CD4-positive, alpha-beta T cell (primary cell): ENCODE measurements around the gene FBXO11. TPM values are rescaled to one million over a fixed set of nuclear protein-coding genes. Genes with fewer than 3 reads are reported as not detected.

Source experiments
- ATAC-seq: fragments of 200-7000 bp; cut with Tn5 transposase; one replicate; pipeline ENCODE4 v1.10.0; 2022; ENCODE audit warnings: mild to moderate bottlenecking; ENCODE audit not compliant: poor library complexity
- CTCF ChIA-PET: fragments of 350-600 bp; sonication (Branson Sonifier 250); formaldehyde crosslinking; loops from one replicate; lab custom pipeline; 2021; ENCODE audit warnings: antibody characterized with exemption, inconsistent platforms; lab: Charles Lee
- POLR2A ChIA-PET: fragments of 350-600 bp; sonication (Branson Sonifier 250); formaldehyde crosslinking; loops from one replicate; lab custom pipeline; 2021; ENCODE audit warnings: antibody characterized with exemption, inconsistent platforms; lab: Charles Lee
- DNase-seq, 14 experiments: peaks; one replicate each; pipeline ENCODE4 v3.0.0-alpha.2; 2013 to 2020; ENCODE audit warnings: mixed read lengths in 2 of 14
- H3K27ac ChIP-seq, 2 donors: one replicate each; pipeline versions ENCODE4 v1.5.1 to v1.7.0; 2013; ENCODE audit warnings: low read length in 2 of 2, low read depth in 1 of 2, mild to moderate bottlenecking in 1 of 2
- H3K27me3 ChIP-seq, 2 experiments: 1 replicate in 1 of 2; 2 replicates in 1 of 2; pipeline versions ENCODE4 v1.6.1 to v1.7.0; 2013; ENCODE audit warnings: low read length in 2 of 2, control low read depth in 1 of 2, mild to moderate bottlenecking in 1 of 2, moderate library complexity in 1 of 2; ENCODE audit not compliant: insufficient read depth in 2 of 2, control insufficient read depth in 1 of 2
- H3K36me3 ChIP-seq: one replicate; pipeline ENCODE4 v1.6.1; 2013; ENCODE audit warnings: low read length, control low read depth; ENCODE audit not compliant: insufficient read depth
- H3K4me1 ChIP-seq: one replicate; pipeline ENCODE4 v1.6.1; 2013; ENCODE audit warnings: low read length, control low read depth; ENCODE audit not compliant: insufficient read depth
- H3K4me3 ChIP-seq: one replicate; pipeline ENCODE4 v1.5.1; 2013; ENCODE audit warnings: mild to moderate bottlenecking, low read length, moderate library complexity
- H3K9me3 ChIP-seq, 2 experiments: 1 replicate in 1 of 2; 2 replicates in 1 of 2; pipeline versions ENCODE4 v1.6.1 to v1.7.0; 2013; ENCODE audit warnings: low read length in 2 of 2, mild to moderate bottlenecking in 2 of 2, control low read depth in 1 of 2, moderate library complexity in 1 of 2; ENCODE audit not compliant: control insufficient read depth in 1 of 2, insufficient read depth in 1 of 2
- H3K27ac Mint-ChIP-seq: one replicate; pipeline ENCODE4 v1.8.0; 2020; ENCODE audit warnings: mixed read lengths
- H3K27me3 Mint-ChIP-seq: one replicate; pipeline ENCODE4 v1.8.0; 2021; ENCODE audit warnings: mixed read lengths
- H3K36me3 Mint-ChIP-seq: one replicate; pipeline ENCODE4 v1.8.0; 2021; ENCODE audit warnings: low read depth, mixed read lengths
- H3K4me1 Mint-ChIP-seq: one replicate; pipeline ENCODE4 v1.8.0; 2021; ENCODE audit warnings: low read depth, mixed read lengths
- H3K4me3 Mint-ChIP-seq: one replicate; pipeline ENCODE4 v1.8.0; 2020; ENCODE audit warnings: mild to moderate bottlenecking, mixed read lengths
- H3K9me3 Mint-ChIP-seq: one replicate; pipeline ENCODE4 v1.8.0; 2020; ENCODE audit warnings: mixed read lengths
- intact Hi-C, 2 experiments: fragments of 100-400 bp; cut with DNase I in 1 of 2; cut with micrococcal nuclease in 1 of 2; formaldehyde crosslinking; loops; one replicate each; pipeline versions ENCODE4 v1.15.1 to v1.9.0; 2023 to 2025; cut with DNase I, micrococcal nuclease
- polyA plus RNA-seq, 2 donors: library from polyadenylated mRNA; unstranded; fragments of 120-200 nt; gene quantifications; one replicate each; pipeline ENCODE4 v1.2.1, GENCODE V29; 2013
- total RNA-seq, 174 experiments: library from RNA in 2 of 174; stranded (reverse) in 2 of 174; gene quantifications; one replicate each; pipeline ENCODE4 v1.2.3 and lab custom pipeline; 2021 to 2026
- TF ChIP-seq, protein P1 (sequence below): fragments of 200-600 bp; IDR thresholded peaks from one replicate; pipeline ENCODE4 v1.8.0; 2022; ENCODE audit warnings: antibody characterized with exemption, mild to moderate bottlenecking

The FBXO11 gene
- total RNA-seq (100 to 1,000 TPM; 121 to 126 TPM), total RNA-seq (lab: John Stamatoyannopoulos, UW) (38.0 to 252 (median 127) reads per million in 172 experiments)
- 41.7 TPM for polyA plus RNA-seq (2013, experiment 1 of 2)
- 53.0 TPM for polyA plus RNA-seq (2013, experiment 2 of 2)

DNA sequence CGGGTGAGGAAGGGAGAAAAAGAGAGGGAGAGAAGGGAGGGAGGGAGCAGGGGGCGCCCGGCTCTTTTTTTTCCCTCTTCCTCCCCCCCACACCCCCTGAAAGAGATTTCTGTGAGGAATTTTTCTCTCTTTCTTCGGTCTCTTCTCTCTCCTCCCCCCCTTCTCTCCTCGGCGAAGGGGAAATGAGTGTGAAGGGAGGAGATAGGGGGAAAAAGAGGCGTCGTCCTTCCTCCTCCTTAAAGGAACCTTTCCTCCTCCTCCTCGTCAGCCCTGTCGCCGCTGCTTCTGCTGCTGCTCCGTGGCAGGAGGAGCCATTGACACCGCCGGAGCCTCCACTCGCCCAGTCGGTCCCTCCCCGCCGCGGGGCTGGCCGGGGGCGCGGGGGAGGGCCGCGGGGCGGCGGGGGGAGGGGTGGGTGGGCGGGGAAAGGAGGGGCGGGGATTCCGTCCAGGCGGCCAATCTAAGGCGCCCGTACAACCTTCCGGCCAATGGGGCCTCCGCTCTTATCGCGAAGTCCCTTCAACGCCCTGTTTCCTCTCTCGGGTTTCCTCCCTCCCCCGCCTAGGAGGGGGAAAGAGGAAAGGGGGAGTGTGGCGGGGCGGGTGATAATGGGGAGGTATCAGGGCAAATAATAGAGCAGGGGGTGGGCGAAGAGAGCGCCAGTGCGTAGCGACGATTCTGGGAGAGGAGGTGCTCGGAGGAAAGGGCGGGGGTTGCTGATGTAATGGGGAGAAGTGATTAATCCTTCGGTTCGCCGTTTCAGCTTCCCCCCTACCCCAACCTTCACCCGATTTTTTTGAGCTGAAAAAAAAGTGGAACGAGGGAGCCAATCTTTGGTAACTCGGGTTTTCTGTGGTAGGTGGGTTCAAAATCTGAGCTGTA, at the start of gene FBXO11:
TSS of gene FBXO11 (minus strand) at position 342 of the 882 bp plus-strand sequence. CDS start 778 bp downstream, outside the sequence.
- Histone ChIP-seq H3K9me3 (no peaks in the 10 kb centered on the region), H3K27ac (peak within 1 kb of the TSS; percentile 91 to 96), H3K4me1 (peaks cover 8% of the 10 kb centered on the region), H3K36me3 (no peaks in the 10 kb centered on the region), H3K4me3 (peak within 1 kb of the TSS; percentile 86), H3K27me3 (no peaks in the 10 kb centered on the region)
- Mint-ChIP-seq H3K4me3 (peak within 1 kb of the TSS; percentile 85), H3K27me3 (no peaks in the 10 kb centered on the region), H3K4me1 (peaks cover 52% of the 10 kb centered on the region), H3K9me3 (no peaks in the 10 kb centered on the region), H3K36me3 (peaks cover 30% of the 10 kb centered on the region), H3K27ac (peak within 1 kb of the TSS; percentile 91)
- DNase-seq (peak; percentile 87 to 99 (median 93)), ATAC-seq (peak; percentile 77)
- TF ChIP-seq, protein P1, sequence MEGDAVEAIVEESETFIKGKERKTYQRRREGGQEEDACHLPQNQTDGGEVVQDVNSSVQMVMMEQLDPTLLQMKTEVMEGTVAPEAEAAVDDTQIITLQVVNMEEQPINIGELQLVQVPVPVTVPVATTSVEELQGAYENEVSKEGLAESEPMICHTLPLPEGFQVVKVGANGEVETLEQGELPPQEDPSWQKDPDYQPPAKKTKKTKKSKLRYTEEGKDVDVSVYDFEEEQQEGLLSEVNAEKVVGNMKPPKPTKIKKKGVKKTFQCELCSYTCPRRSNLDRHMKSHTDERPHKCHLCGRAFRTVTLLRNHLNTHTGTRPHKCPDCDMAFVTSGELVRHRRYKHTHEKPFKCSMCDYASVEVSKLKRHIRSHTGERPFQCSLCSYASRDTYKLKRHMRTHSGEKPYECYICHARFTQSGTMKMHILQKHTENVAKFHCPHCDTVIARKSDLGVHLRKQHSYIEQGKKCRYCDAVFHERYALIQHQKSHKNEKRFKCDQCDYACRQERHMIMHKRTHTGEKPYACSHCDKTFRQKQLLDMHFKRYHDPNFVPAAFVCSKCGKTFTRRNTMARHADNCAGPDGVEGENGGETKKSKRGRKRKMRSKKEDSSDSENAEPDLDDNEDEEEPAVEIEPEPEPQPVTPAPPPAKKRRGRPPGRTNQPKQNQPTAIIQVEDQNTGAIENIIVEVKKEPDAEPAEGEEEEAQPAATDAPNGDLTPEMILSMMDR = peak; percentile 60
- intact Hi-C loops = loop anchor here in 1 of 2 experiments (1.0 to 5.0 kb wide), 6 partner anchors 18 to 542 kb away; no protein-coding TSS in a partner anchor
- ChIA-PET POLR2A (interaction anchor here (0.6 to 1.9 kb wide), 27 partner anchors 10 to 543 kb away, joined by 3 to 20 read pairs (median 4); partner anchors contain the start of genes MSH2 and MSH6), CTCF (interaction anchor here (1.0 to 1.9 kb wide), 6 partner anchors 12 to 200 kb away, joined by 4 to 6 read pairs (median 5); partner anchors contain the start of gene MSH6)

DNA sequence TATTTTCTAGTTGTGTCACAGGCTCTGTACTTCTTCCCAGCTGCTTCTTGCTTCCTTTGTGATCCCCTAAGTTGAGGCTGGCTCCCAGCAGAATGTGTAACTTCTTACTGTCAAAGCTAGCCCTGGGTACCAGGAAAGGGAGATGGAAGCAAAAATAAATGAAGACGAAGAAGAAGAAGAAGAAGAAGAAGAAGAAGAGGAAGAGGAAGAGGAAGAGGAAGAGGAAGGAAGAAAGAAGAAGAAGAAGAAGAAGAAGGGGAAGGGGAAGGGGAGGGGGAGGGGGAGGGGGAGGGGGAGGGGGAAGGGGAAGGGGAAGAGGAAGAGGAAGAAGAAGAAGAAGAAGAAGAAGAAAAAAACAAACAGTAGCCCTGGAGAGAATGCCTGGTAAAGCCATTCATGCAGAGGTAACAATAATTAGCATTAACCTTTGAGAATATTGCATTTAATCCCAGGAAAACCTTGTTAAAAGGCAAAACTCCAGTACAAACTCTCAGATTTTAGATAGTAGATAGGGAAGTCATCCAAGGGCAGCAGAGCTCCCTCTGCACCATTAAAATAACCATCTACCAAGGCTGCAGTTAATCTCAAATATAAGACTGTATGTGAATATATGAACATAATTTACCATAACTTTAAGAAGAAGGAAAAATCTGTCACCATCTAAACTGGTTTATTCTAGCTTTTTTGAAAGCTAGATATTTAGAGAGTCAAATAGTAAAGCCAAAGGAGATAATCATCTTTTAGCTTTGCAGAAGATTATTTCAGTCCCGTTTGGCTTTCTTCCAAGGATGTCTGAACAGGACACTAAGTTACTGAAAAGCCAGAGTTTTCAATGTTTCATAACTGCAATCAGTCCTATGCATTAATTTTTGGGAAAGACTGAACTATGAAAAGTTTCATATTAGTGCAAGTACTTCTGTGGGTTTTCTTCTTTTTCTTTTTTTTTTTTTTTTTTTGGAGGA, 44.3 kb upstream of the FBXO11 start:
- TF ChIP-seq, protein P1 = no peak
- CTCF ChIA-PET = interaction anchor here (0.6 kb wide), 1 partner anchor 494 kb away, joined by 3 read pairs; no protein-coding TSS in a partner anchor
- Histone ChIP-seq H3K9me3 (no peaks in the 10 kb centered on the region), H3K4me1 (no peaks in the 10 kb centered on the region), H3K4me3 (no peak overlapping the region), H3K27me3 (peaks cover 0 to 2% of the 10 kb centered on the region in 2 experiments), H3K27ac (no peak overlapping the region), H3K36me3 (no peaks in the 10 kb centered on the region)
- H3K9me3 Mint-ChIP-seq = no peaks in the 10 kb centered on the region
- no peak overlapping the region for H3K27ac Mint-ChIP-seq
- H3K4me3 Mint-ChIP-seq = no peak overlapping the region
- POLR2A ChIA-PET = no interaction called here
- H3K27me3 Mint-ChIP-seq = peaks cover 5% of the 10 kb centered on the region
- ATAC-seq (no peak), DNase-seq (no peak)
- intact Hi-C loops = no loop called here
- no peaks in the 10 kb centered on the region for H3K4me1 Mint-ChIP-seq
- no peaks in the 10 kb centered on the region for H3K36me3 Mint-ChIP-seq

DNA sequence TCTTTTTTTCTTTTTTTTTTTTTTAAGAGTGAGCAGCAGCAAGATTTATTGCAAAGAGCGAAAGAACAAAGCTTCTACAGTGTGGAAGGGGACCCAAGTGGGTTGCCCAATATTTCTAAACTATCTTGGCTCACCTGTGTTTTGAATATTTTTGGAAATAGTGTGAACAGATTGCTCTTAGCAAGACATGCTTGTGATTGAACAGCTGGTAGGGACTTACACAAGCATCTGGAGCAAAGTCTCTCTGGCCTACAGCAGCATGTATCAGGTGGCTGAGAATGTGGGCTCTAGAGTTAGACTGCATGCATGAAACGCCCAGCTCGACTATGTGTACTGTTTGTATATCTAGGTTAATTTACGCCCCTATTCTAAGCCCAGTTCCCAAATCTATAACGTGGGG, 40.3 kb upstream of the FBXO11 start:
- Histone ChIP-seq H3K36me3 (no peaks in the 10 kb centered on the region), H3K27ac (no peak overlapping the region), H3K4me3 (no peak overlapping the region), H3K9me3 (no peaks in the 10 kb centered on the region), H3K4me1 (no peaks in the 10 kb centered on the region), H3K27me3 (no peaks in the 10 kb centered on the region)
- POLR2A ChIA-PET = no interaction called here
- TF ChIP-seq, protein P1 = no peak
- no peaks in the 10 kb centered on the region for H3K36me3 Mint-ChIP-seq
- peaks cover 5% of the 10 kb centered on the region for H3K27me3 Mint-ChIP-seq
- H3K27ac Mint-ChIP-seq = no peak overlapping the region
- CTCF ChIA-PET = no interaction called here
- H3K4me1 Mint-ChIP-seq = no peaks in the 10 kb centered on the region
- ATAC-seq (no peak), DNase-seq (no peak)
- intact Hi-C loops = no loop called here
- no peaks in the 10 kb centered on the region for H3K9me3 Mint-ChIP-seq
- no peak overlapping the region for H3K4me3 Mint-ChIP-seq
